MCF 10A (cell line): ENCODE data around the gene SHTN1. TPM values are rescaled to one million over a fixed set of nuclear protein-coding genes. Genes with fewer than 3 reads are reported as not detected.

ENCODE experiments used
- BruUV-seq: library from RNA; stranded (reverse); fragments of 400-500 nt; replicated peaks from 2 replicates; lab custom pipeline; 2021; lab: Mats Ljungman, UMichigan
- CTCF ChIA-PET: fragments of 300-600 bp; sonication (Branson Sonifier 250); formaldehyde crosslinking; extraction: SDS; loops from one replicate; lab custom pipeline; 2021; ENCODE audit warnings: antibody characterized with exemption, inconsistent platforms; lab: Yijun Ruan, JAX
- POLR2A ChIA-PET: fragments of 300-600, 350-650 bp; sonication (Branson Sonifier 250); formaldehyde crosslinking; extraction: SDS; loops from one replicate; lab custom pipeline; 2020; ENCODE audit warnings: antibody characterized with exemption, inconsistent platforms; lab: Yijun Ruan, JAX
- DNase-seq: peaks from one replicate; pipeline ENCODE4 v3.0.0-alpha.2; 2018; ENCODE audit not compliant: unreplicated experiment
- H3K27ac Mint-ChIP-seq: one replicate; pipeline ENCODE4 v1.8.0; 2022; ENCODE audit warnings: mild to moderate bottlenecking, low read depth, mixed read lengths; ENCODE audit not compliant: unreplicated experiment
- H3K27me3 Mint-ChIP-seq: one replicate; pipeline ENCODE4 v1.8.0; 2022; ENCODE audit warnings: mixed read lengths; ENCODE audit not compliant: insufficient read depth, unreplicated experiment
- H3K36me3 Mint-ChIP-seq: one replicate; pipeline ENCODE4 v1.8.0; 2022; ENCODE audit warnings: mild to moderate bottlenecking, moderate library complexity, mixed read lengths; ENCODE audit not compliant: insufficient read depth, unreplicated experiment
- H3K4me1 Mint-ChIP-seq: one replicate; pipeline ENCODE4 v1.8.0; 2022; ENCODE audit warnings: mixed read lengths; ENCODE audit not compliant: insufficient read depth, unreplicated experiment
- H3K4me3 Mint-ChIP-seq: one replicate; pipeline ENCODE4 v1.8.0; 2022; ENCODE audit warnings: mild to moderate bottlenecking, moderate library complexity, mixed read lengths; ENCODE audit not compliant: unreplicated experiment
- H3K9me3 Mint-ChIP-seq: one replicate; pipeline ENCODE4 v1.8.0; 2022; ENCODE audit warnings: mixed read lengths; ENCODE audit not compliant: unreplicated experiment
- CTCF ChIP-seq: fragments of 200-600 bp; IDR thresholded peaks from one replicate; pipeline ENCODE4 v1.8.0; 2022; ENCODE audit warnings: antibody characterized with exemption, mild to moderate bottlenecking; ENCODE audit not compliant: unreplicated experiment
- intact Hi-C: fragments of 100-400 bp; cut with micrococcal nuclease; formaldehyde crosslinking; loops from 2 replicates; pipeline ENCODE4 v1.14.1; 2022
- total RNA-seq: library from RNA; stranded (reverse); gene quantifications from 2 replicates; pipeline ENCODE4 v1.2.3, GENCODE V29; 2022

The SHTN1 gene
- total RNA-seq, 1 experiment from 2014 or later = 39.2 TPM

GRCh38 chr10:116899626-116900025, 105.4 kb downstream of the SHTN1 start:
- Mint-ChIP-seq H3K36me3 (peaks cover 41% of the 10 kb centered on the region), H3K27me3 (no peaks in the 10 kb centered on the region), H3K9me3 (no peaks in the 10 kb centered on the region), H3K4me1 (no peaks in the 10 kb centered on the region), H3K4me3 (no peak overlapping the region), H3K27ac (no peak overlapping the region)
- DNase-seq = no peak
- POLR2A ChIA-PET = interaction anchor here (0.8 kb wide), 1 partner anchor 9 kb away, joined by 3 read pairs; no protein-coding TSS in a partner anchor
- TF ChIP-seq CTCF = no peak
- CTCF ChIA-PET = interaction anchor here (0.5 kb wide), 1 partner anchor 280 kb away, joined by 3 read pairs; no protein-coding TSS in a partner anchor
- intact Hi-C loops = no loop called here
- no TSS peak for BruUV-seq

- H3K36me3 Mint-ChIP-seq = peaks cover 16% of the 10 kb centered on the region
- BruUV-seq = no TSS peak
- no peaks in the 10 kb centered on the region for H3K9me3 Mint-ChIP-seq
- peaks cover 14% of the 10 kb centered on the region for H3K4me1 Mint-ChIP-seq
- intact Hi-C loops = no loop called here
- H3K4me3 Mint-ChIP-seq = no peak overlapping the region
- no peaks in the 10 kb centered on the region for H3K27me3 Mint-ChIP-seq
- no peak for DNase-seq
- ChIA-PET CTCF (no interaction called here), POLR2A (no interaction called here)
- H3K27ac Mint-ChIP-seq = no peak overlapping the region
- no peak for TF ChIP-seq CTCF
Observed at GRCh38 chr10:116893686-116894037, 111.3 kb downstream of the SHTN1 start.

- DNase-seq = no peak
- H3K4me1 Mint-ChIP-seq = peaks cover 19% of the 10 kb centered on the region
- no peak overlapping the region for H3K4me3 Mint-ChIP-seq
- H3K27ac Mint-ChIP-seq = no peak overlapping the region
- H3K36me3 Mint-ChIP-seq = peaks cover 16% of the 10 kb centered on the region
- TF ChIP-seq CTCF = no peak
- H3K27me3 Mint-ChIP-seq = no peaks in the 10 kb centered on the region
- no TSS peak for BruUV-seq
- POLR2A ChIA-PET = no interaction called here
- H3K9me3 Mint-ChIP-seq = no peaks in the 10 kb centered on the region
- intact Hi-C loops = no loop called here
- CTCF ChIA-PET = no interaction called here
Observed at GRCh38 chr10:116892907-116893685, 111.9 kb downstream of the SHTN1 start.

GRCh38 chr10:116891208-116891607, 113.8 kb downstream of the SHTN1 start:
- no peak for TF ChIP-seq CTCF
- Mint-ChIP-seq H3K4me1 (peaks cover 27% of the 10 kb centered on the region), H3K4me3 (no peak overlapping the region), H3K9me3 (no peaks in the 10 kb centered on the region), H3K27ac (no peak overlapping the region), H3K27me3 (no peaks in the 10 kb centered on the region), H3K36me3 (peaks cover 14% of the 10 kb centered on the region)
- CTCF ChIA-PET = interaction anchor here (0.9 to 1.3 kb wide), 2 partner anchors 42 to 94 kb away, joined by 4 read pairs; partner anchors contain the start of gene ENO4
- POLR2A ChIA-PET = interaction anchor here (1.0 kb wide), 1 partner anchor 9 kb away, joined by 3 read pairs; no protein-coding TSS in a partner anchor
- no TSS peak for BruUV-seq
- intact Hi-C loops = no loop called here
- peak; percentile 80 for DNase-seq
